HG02571 (cell line): ENCODE data around the gene C1orf116.

ENCODE experiments used
- ATAC-seq: cut with Tn5 transposase; IDR thresholded peaks from one replicate; pipeline ENCODE4 v1.9.1; 2021; ENCODE audit warnings: mild to moderate bottlenecking, moderate library complexity; ENCODE audit not compliant: unreplicated experiment

C1orf116 gene

DNA sequence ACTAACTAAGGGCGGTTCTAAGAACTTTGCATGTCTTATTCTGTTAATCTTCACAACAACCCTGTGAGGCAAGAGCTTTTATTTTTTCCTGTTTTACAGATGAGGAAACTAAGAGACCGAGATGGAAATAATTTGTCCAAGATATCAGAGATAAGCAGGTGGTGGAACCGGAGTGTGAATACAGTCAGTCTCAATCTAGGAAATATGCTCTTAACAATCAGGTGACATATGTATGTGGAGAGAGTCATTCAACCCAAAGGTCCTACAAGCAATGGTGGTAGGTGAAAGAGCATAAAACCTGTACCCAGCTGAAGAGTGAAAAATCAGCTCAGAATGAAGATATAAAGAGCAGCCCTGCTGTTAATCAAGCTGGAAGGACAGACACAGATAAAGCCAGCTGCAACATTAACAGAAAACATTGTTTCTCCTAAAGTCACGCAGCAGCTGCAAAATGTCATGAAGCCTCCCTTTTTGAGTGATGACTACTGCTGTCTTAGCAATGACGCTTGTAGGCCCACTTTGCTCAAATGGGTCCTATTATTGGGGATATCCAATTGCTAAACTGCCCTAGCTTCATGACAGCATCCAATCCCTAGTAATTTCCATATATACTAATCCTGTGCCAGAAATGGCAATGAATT is 31.8 kb downstream of the C1orf116 start:
- no peak for ATAC-seq

DNA sequence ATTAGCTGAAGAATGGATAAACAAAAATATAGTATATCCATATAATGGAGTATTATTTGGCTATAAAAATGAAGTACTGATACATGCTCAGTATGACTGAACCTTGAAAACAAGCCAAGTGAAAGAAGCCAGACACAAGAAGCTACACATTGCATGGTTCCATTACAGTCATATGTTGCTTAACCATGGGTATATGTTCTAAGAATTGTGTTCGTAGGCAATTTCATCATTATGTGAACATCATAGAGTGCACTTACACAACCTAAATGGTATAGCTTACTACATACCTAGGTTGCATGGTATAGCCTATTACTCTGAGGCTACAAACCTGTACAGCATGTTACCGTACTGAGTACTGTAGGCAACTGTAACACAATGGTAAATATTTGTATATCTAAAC is 33.7 kb downstream of the C1orf116 start:
- ATAC-seq: no peak

DNA sequence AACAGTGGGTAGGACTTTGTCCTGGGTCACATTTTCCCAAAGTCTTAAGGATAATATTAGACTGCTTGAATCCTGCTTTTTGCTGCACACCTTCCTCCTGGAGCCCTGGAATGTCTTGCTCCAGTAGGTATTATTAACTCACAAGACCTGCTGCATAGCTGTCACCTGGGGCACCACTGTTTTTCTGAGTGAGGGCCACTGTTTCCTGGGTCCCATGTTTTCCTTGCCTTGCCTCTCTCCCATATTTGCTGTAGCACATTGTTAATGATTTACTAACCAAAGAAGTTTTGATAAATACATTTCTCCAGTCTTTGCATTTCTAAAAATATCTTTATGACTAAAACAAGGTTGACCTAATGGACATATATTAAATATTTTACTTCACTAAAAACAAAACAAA is 39.8 kb downstream of the C1orf116 start:
- ATAC-seq: no peak

DNA sequence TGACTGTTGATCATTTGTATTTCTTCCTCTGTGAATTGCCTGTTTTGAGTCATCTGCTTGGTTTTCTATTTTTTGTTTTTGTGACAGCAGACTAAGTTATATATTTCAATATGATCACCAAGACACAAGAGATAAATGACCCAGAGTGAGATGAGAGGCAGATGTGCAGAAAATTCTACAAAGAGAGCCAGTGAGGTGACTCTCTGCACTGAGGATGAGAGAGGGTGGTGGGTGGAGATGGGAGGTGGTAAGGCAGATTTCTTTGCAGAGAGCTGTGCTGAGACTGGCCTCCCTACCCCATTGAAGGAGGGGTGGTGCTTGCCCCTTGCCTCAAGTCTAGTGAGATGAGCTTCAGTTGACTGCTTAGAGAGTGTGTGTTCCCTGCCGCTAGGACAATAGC is 44.7 kb downstream of the C1orf116 start:
- ATAC-seq: no peak

DNA sequence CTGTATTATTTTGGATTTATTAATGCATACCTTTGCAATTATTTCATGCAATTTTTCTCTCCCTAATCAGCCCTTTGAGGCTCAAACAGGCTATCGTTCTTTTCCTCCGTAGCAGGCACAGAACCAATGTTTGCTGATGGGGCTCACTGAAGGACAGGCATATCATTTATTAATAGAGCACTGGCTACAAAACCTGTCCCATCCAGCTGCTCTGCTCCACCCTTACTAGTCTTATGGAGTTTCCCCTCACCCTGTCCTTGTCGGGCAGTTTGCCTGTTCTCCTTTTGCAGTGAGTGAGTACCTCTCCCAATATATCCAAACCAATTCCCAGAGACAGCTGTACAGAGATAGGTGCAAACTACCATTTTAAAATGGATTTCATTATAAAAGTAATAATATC is 45.7 kb downstream of the C1orf116 start:
- ATAC-seq: no peak

DNA sequence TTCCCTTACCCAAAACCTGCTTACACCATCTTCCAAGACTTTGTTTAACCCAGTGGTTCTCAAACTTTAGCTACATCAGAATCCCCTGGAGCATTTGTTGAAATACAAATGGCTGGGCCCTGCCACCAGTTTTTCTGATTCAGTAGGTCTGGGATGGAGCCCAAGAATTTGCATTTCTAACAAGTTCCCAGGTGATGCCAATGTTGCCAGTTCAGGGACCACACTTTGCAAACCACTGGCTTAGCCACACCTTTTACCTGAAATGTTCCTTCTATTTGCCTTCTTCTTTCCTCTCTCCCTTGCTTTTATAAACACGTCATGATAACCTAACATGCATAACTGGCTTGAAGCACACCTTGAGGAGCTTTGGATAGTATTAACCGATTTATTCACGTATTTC is 46.2 kb downstream of the C1orf116 start:
- ATAC-seq: no peak

DNA sequence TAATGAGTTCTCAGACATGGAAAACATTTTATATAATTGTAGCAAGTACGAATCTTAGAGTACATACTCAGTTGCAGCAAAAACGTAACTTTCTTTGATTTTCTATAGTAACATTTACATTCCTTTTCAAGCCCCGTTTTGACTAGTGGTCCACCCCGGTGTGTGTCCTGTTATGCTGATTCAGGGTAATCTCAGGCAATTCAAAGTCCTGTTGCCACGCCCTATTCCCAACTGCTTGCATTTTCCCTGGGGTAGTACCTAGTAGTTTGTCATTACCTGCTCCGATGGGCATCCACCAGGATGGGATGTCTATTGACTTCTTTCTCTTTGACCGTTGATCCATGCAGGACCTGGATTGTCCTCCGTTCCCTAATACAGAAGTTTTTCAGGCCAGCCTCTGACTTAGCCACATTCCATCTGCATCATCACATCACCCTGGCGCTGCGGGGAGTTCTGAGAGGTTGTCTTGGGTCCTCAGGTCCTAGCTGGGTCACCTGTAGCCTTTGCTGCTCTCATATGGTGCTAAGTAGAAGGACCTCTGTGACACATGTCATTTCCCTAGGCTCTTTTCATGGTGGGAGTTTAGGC is 47.3 kb downstream of the C1orf116 start:
- ATAC-seq: no peak

DNA sequence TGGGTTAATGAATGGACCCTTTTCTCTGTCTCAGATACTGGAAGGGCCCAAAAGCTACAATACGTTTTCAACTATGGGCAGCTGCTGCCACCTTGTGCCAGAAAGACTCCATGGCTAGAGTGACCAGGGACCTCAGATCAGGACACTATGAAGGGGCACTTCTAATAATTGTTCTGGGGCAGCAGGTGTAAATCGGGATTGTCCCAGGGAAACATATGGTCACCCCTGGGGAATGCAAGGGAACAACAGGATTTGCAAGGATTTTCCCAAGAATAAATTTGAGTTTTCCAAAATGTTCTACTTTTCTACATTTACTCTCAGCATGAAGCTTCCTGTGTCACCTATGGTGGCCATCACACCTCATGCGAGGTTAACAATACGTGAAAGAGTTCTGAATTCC is 50.3 kb downstream of the C1orf116 start:
- no peak for ATAC-seq

DNA sequence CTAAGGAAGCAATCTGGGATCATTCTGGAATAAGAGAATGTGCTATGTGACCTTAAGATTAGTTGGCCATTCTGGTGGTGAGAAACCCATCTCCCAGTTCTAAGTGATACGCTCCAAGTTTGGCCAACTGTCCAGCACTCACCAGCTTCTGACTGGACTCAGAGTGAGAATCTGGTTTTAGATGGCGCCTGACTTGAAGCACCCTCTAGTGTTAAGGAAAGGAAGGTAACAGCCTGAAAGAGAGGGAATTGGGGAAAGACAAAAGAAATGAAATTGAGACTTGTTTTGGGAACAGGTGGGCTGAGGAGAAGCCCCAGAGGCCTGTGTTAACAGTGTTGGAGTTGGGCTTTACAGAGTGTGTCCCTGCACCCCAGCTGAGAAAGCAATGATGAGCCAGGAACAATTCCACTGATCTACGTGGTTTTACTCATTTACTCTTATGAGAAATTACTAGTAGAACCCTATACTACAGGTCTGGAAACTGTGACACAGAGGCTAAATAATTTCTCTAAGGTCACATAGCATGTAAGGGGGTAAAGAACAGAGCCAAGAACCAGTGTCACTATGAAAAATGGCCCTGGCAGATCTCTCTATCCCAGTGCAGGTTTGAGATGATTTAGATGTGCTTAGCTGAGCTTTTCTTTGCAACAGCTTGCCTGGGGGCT is 53.0 kb downstream of the C1orf116 start:
- ATAC-seq: no peak

DNA sequence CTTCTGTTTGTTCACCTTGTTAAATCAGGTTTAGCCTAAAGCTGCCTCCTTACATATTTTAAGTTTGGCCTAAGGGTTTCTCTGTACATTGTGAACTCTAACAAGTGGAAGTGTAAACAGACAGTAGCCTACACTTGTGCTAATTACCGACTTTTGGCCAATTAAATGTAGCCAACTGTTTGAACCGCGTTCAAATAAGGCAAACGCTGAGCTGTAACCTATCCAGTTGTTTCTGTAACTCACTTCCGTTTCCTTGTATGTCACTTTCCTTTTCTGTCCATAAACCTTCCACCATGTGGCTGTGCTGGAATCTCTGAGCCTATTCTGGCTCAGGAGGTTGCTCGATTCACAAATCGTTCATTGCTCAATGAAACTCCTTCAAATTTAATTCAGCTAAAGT is 54.3 kb downstream of the C1orf116 start:
- no peak for ATAC-seq

DNA sequence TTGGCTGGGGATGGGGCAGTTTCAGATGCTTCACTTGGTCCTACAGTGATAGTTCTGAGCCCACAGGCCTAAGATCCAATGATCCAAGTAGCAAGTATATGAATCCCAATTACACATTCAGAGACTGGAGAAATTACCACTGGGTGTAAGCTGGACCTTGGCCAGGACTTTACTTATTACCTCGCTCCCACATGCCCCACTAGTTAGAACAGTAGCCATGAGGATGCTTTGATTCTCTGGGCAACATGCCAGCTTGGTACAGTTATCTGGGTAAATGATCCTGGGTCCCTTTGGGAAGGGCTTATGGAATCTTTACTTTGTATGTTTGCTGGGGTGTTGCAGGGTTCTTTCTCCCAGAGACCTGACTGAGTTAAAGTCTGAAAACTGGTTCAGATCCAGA is 57.2 kb downstream of the C1orf116 start:
- ATAC-seq: no peak

DNA sequence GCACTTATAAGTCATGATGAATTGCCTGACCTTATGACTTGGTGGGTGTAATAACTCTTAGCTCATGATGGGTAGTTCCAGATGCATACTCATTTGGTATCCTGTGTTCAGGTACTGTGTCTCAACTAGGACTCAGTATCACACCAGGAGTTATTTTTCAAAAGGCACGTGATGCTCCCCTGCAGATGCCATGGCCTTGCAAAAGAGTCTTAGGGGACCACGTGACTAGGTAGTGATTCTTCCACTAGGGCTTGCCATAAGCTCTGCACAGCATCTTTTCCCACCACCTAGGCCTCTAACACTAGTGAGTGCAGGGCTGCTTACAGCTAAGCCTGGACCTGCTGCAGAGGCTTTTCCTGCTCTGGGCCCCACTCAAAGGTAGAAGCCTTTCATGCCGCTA is 58.4 kb downstream of the C1orf116 start:
- ATAC-seq: no peak

DNA sequence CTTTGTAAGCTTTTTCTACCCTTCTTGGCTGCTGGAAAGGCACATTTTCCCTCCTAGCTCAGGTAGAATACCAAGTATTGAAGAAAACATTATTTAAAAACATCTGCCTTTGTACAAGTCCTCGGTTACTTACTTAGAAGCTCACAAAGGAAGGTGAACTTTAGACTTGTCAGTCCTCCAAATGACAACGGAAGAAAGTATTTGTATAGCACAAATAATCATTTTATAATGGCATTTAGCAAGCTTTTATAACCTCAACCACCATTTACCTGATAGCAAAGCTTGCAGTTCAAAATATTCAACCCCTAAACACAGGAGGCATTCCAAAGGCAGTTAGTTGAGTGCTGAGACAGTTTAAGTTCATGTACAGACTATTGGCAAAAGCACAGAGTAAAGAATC is 59.8 kb downstream of the C1orf116 start:
- ATAC-seq: no peak

DNA sequence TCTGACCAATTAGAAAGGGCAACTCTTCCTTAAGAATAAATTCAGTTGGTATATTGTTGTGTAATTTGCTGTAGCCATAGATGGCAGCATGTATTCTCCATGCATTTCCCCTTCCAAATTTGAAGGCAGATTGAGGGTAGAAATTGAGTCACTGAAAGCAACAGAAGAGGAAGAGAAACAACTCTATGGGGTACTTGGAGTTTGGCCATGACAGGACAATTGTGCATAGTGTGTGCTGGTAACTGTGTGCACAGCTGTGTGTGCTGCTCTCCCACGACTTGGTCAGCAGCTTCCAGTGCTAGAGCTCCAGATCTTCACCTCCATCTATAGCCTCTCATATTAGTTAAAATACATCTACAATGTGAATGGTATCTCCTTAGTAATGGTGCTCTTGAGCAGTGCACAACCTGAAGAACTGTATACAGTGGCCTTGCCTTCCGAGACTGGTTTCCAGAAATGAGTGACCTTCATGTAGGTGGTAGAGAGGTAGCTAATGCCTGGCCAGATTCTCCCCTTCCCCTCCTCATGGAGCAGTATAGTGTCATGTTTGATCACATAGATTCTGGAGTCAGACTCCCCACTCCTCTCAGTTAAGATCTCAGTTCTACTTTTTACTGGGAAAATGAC is 61.4 kb downstream of the C1orf116 start:
- peak; percentile 62 for ATAC-seq

DNA sequence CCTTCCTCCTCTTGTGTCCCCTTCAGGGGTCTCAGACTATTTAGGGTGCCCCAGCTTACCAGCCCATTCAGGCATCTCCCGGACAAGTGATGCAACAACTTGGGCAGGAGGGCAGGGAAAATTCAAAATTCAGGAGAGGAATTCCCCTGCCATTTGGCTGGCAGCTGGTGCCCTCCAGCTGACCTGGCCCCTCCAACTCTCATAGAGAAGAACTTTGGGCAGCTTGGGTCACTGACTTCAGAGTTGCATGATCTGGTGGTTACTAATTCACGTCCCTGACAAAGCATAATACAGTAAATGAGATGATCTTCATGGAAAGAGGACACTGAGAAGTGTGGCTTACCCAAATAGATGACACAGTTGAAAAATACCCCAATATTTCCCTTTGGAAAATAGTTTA is 62.1 kb downstream of the C1orf116 start, which contains the start of gene FCAMR:
TSS of gene FCAMR (minus strand) at position 15 of the 400 bp plus-strand sequence. CDS start 335 bp downstream, outside the sequence.
- no peak for ATAC-seq

DNA sequence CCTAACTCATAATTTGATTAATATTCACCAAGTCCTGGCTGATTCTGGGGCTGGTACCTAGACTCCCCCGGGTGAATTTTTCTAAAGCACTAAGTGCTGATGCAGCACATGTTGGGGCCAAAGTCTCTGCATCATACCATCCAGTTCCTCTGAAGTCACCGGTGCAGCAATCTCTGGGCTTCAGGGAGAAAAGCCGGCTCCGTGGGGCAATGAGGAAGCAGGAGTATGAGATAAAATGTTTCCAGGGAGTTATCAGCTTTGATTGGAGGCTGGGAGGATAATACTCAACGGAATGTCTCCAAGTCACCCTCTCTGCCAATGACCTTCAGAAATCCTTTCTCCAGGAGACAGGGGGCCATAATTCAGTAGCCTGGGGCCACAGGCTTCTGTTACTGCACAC is 63.5 kb downstream of the C1orf116 start:
- no peak for ATAC-seq
